Prostate gland (tissue), 2 donors: Measurements from ENCODE around the gene LIMS2. TPM values are rescaled to one million over a fixed set of nuclear protein-coding genes. Genes with fewer than 3 reads are reported as not detected.

Experiments
- DNase-seq: peaks from one replicate; pipeline ENCODE4 v3.0.0-alpha.2; 2019; ENCODE audit warnings: low spot score
- H3K27ac ChIP-seq, 2 donors: fragments of 200-600 bp; sonication (generic); 2 replicates each; pipeline ENCODE4 v1.5.1; 2017 to 2019
- H3K27me3 ChIP-seq: fragments of 200-600 bp; sonication (generic); replicated peaks from 2 replicates; pipeline ENCODE4 v1.5.1; 2019; ENCODE audit not compliant: insufficient read depth
- H3K36me3 ChIP-seq, 2 donors: fragments of 200-600 bp; sonication (generic); 1 replicate in 1 of 2; 2 replicates in 1 of 2; pipeline versions ENCODE4 v1.5.1 to v1.8.1; 2017 to 2019
- H3K4me1 ChIP-seq: fragments of 200-600 bp; sonication (generic); replicated peaks from 2 replicates; pipeline ENCODE4 v1.5.1; 2019
- H3K4me3 ChIP-seq, 2 donors: fragments of 200-600 bp; sonication (generic); 2 replicates each; pipeline ENCODE4 v1.5.1; 2017 to 2019
- H3K9me3 ChIP-seq: fragments of 200-600 bp; sonication (generic); 2 replicates; pipeline ENCODE4 v1.5.1; 2017
- CTCF ChIP-seq, 4 experiments: fragments of 200-600 bp in 2 of 4; fragments of 450-650 bp in 2 of 4; sonication (generic) in 2 of 4; IDR thresholded peaks; 1 replicate in 3 of 4; 2 replicates in 1 of 4; pipeline ENCODE4 v1.5.1; 2016 to 2019; ENCODE audit warnings: antibody characterized with exemption in 4 of 4, mild to moderate bottlenecking in 2 of 4, moderate library complexity in 2 of 4
- POLR2A ChIP-seq: fragments of 450-650 bp; IDR thresholded peaks from one replicate; pipeline ENCODE4 v1.6.1; 2016; ENCODE audit warnings: antibody characterized with exemption, mild to moderate bottlenecking
- POLR2AphosphoS5 ChIP-seq: sonication (generic); formaldehyde crosslinking; IDR thresholded peaks from one replicate; pipeline ENCODE4 v1.6.1; 2017; ENCODE audit warnings: antibody characterized with exemption
- WGBS: methylation state at CpG from one replicate; pipeline ENCODE4 v1.1.5; 2018; 5-methylcytosine and 5-hydroxymethylcytosine counted together
- intact Hi-C: fragments of 100-400 bp; cut with DNase I; formaldehyde crosslinking; loops from one replicate; pipeline ENCODE4 v1.14.2; 2022
- total RNA-seq, 2 donors: library from RNA; depleted of rRNA; stranded (reverse); fragments of >200 nt; gene quantifications; one replicate each; pipeline ENCODE4 v1.1.0, GENCODE V29; 2016

The LIMS2 gene
- total RNA-seq, 2 donors from 2014 or later = 31.9 to 63.2 TPM

- Histone ChIP-seq H3K27me3 (no peaks in the 10 kb centered on the region), H3K4me3 (no peak overlapping the region), H3K36me3 (peaks cover 0 to 12% of the 10 kb centered on the region in 2 donors), H3K4me1 (no peaks in the 10 kb centered on the region), H3K27ac (no peak overlapping the region), H3K9me3 (no peaks in the 10 kb centered on the region)
- intact Hi-C loops = no loop called here
- TF ChIP-seq CTCF (IDR thresholded peaks at IDR 0.05) (no peak), POLR2A (no peak), POLR2AphosphoS5 (no peak)
- DNase-seq = no peak
- WGBS = 97% methylated on average over 13 of the region's 13 CpGs
These were observed 44.2 kb upstream of the LIMS2 start for GRCh38 chr2:127719301-127720218.

- no peaks in the 10 kb centered on the region for H3K9me3 ChIP-seq
- H3K4me3 ChIP-seq = no peak overlapping the region
- WGBS = 94% methylated on average over 4 of the region's 4 CpGs
- no peak for TF ChIP-seq POLR2AphosphoS5
- no peak for TF ChIP-seq CTCF (IDR thresholded peaks at IDR 0.05)
- no peak for TF ChIP-seq POLR2A
- no peaks in the 10 kb centered on the region for H3K27me3 ChIP-seq
- intact Hi-C loops = no loop called here
- no peak overlapping the region for H3K27ac ChIP-seq
- peaks cover 0 to 12% of the 10 kb centered on the region in 2 donors for H3K36me3 ChIP-seq
- no peak for DNase-seq
- no peaks in the 10 kb centered on the region for H3K4me1 ChIP-seq
These were observed 42.9 kb upstream of the LIMS2 start for GRCh38 chr2:127718271-127718670.

- Histone ChIP-seq H3K4me3 (no peak overlapping the region), H3K27ac (no peak overlapping the region), H3K27me3 (no peaks in the 10 kb centered on the region), H3K36me3 (peaks cover 0 to 12% of the 10 kb centered on the region in 2 donors), H3K9me3 (no peaks in the 10 kb centered on the region), H3K4me1 (no peaks in the 10 kb centered on the region)
- intact Hi-C loops = no loop called here
- no peak for DNase-seq
- WGBS = 89% methylated on average over 14 of the region's 14 CpGs
- TF ChIP-seq POLR2A (no peak), POLR2AphosphoS5 (no peak), CTCF (IDR thresholded peaks at IDR 0.05) (no peak)
These were observed 40.6 kb upstream of the LIMS2 start for GRCh38 chr2:127715778-127716449.

GRCh38 chr2:127713562-127713961, 38.2 kb upstream of the LIMS2 start:
- Histone ChIP-seq H3K36me3 (peaks cover 4 to 5% of the 10 kb centered on the region in 2 donors), H3K9me3 (no peaks in the 10 kb centered on the region), H3K27me3 (no peaks in the 10 kb centered on the region), H3K4me3 (no peak overlapping the region), H3K27ac (no peak overlapping the region), H3K4me1 (no peaks in the 10 kb centered on the region)
- intact Hi-C loops = no loop called here
- no peak for DNase-seq
- WGBS = 94% methylated on average over 25 of the region's 25 CpGs
- TF ChIP-seq POLR2A = no peak
- TF ChIP-seq POLR2AphosphoS5 = no peak

GRCh38 chr2:127712999-127713398, 37.7 kb upstream of the LIMS2 start:
- no peak overlapping the region for H3K4me3 ChIP-seq
- no peak for DNase-seq
- 85% methylated on average over 2 of the region's 2 CpGs for WGBS
- H3K27ac ChIP-seq = no peak overlapping the region
- H3K9me3 ChIP-seq = no peaks in the 10 kb centered on the region
- TF ChIP-seq POLR2A (no peak), CTCF (IDR thresholded peaks at IDR 0.05) (no peak), POLR2AphosphoS5 (no peak)
- H3K27me3 ChIP-seq = no peaks in the 10 kb centered on the region
- no peaks in the 10 kb centered on the region for H3K4me1 ChIP-seq
- intact Hi-C loops = no loop called here
- peaks cover 4 to 8% of the 10 kb centered on the region in 2 donors for H3K36me3 ChIP-seq
